Breast epithelium (tissue), 3 donors: ENCODE results near the gene SEPTIN11.

Experiments used
- POLR2A ChIP-seq: fragments of 450-650 bp; IDR thresholded peaks from one replicate; pipeline ENCODE4 v1.6.1; 2016; ENCODE audit warnings: antibody characterized with exemption, mild to moderate bottlenecking, moderate library complexity
- POLR2AphosphoS5 ChIP-seq, 3 donors: sonication (generic); formaldehyde crosslinking; IDR thresholded peaks; one replicate each; pipeline ENCODE4 v1.6.1; 2017; ENCODE audit warnings: antibody characterized with exemption in 3 of 3
- TF ChIP-seq, protein P1 (sequence below), 3 donors: fragments of 450-650 bp; IDR thresholded peaks; one replicate each; pipeline ENCODE4 v1.5.1; 2016 to 2017; ENCODE audit warnings: antibody characterized with exemption in 3 of 3, mild to moderate bottlenecking in 3 of 3, moderate library complexity in 3 of 3

DNA sequence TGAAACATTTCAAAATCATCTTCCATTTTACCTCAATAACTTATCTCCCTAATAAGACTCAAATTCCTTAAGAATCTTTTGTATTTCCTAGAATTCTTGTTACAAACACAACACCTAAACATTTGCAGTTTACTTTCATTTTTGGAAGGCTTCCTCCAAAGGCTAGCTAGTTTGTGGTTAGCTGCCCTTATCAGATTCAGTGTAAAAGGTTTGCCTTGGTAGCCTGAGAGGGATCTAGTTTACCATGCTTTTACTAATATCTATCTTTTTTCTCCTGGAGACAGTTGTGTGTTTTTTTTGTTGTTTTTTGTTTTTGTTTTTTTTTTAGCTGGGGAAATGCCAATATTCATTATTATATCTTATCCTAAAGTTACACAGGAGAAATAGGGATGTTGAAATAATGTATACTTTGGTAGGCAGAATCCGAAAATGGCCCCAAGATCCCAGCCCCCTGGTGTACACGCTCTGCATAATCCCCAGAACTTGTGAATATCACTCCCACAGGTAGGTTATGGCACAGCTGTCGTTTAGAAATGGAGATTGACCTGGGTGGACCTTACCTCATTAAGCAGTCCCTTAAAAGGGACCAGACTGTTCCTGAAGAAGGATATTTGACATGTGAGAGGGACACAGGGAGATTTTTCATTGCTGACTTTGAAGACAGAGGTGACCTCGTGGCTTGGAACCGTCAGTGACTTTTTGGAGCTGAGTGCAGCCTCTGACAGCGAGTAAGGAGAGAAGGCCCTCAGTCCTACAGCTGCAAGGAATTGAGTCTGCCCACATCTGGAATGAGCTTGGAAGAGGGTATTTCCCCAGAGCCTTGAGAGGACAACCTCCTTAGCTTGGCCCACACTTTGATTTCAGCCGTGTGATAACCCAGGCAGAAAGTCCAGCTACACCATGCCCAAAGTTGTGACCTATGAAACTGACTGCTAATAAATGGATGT lies 33.4 kb downstream of the SEPTIN11 start:
- TF ChIP-seq, protein P1, sequence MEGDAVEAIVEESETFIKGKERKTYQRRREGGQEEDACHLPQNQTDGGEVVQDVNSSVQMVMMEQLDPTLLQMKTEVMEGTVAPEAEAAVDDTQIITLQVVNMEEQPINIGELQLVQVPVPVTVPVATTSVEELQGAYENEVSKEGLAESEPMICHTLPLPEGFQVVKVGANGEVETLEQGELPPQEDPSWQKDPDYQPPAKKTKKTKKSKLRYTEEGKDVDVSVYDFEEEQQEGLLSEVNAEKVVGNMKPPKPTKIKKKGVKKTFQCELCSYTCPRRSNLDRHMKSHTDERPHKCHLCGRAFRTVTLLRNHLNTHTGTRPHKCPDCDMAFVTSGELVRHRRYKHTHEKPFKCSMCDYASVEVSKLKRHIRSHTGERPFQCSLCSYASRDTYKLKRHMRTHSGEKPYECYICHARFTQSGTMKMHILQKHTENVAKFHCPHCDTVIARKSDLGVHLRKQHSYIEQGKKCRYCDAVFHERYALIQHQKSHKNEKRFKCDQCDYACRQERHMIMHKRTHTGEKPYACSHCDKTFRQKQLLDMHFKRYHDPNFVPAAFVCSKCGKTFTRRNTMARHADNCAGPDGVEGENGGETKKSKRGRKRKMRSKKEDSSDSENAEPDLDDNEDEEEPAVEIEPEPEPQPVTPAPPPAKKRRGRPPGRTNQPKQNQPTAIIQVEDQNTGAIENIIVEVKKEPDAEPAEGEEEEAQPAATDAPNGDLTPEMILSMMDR (IDR thresholded peaks at IDR 0.05): peak in 1 of 3 donors; percentile 13
- TF ChIP-seq POLR2A (no peak), POLR2AphosphoS5 (IDR thresholded peaks at IDR 0.05) (no peak)
